ENCODE results near the gene NPHP3.

- TF ChIP-seq CTCF (tag by site-specific recombination; IDR thresholded peaks at IDR 0.05) = no peak
- no peak for TF ChIP-seq ZNF121 (tag by site-specific recombination; IDR thresholded peaks at IDR 0.05)
- no peak for TF ChIP-seq KLF16 (tag by site-specific recombination; IDR thresholded peaks at IDR 0.05)
- TF ChIP-seq YY1 (tag by site-specific recombination; IDR thresholded peaks at IDR 0.05) = no peak
- no peak for TF ChIP-seq ZBTB44 (tag by site-specific recombination; IDR thresholded peaks at IDR 0.05)
- no peak for TF ChIP-seq ZNF24 (tag by site-specific recombination; IDR thresholded peaks at IDR 0.05)
Observed at GRCh38 chr3:132716372-132716771, 5.8 kb downstream of the NPHP3 start.
